Aorta (tissue), 5 donors: Measurements from ENCODE around the gene AMOTL1. TPM values are rescaled to one million over a fixed set of nuclear protein-coding genes. Genes with fewer than 3 reads are reported as not detected.

Experiments
- ATAC-seq: fragments of 200-7000 bp; cut with Tn5 transposase; one replicate; pipeline ENCODE4 v1.9.1; 2022; ENCODE audit warnings: moderate library complexity; ENCODE audit not compliant: low FRiP score
- DNase-seq, 2 donors: peaks; one replicate each; pipeline ENCODE4 v3.0.0-alpha.2; 2020
- H3K27ac ChIP-seq, 2 donors: one replicate each; pipeline ENCODE4 v1.5.1; 2013; ENCODE audit warnings: low read length in 2 of 2, mild to moderate bottlenecking in 2 of 2, moderate library complexity in 2 of 2, control low read depth in 1 of 2, inconsistent platforms in 1 of 2, low read depth in 1 of 2
- H3K27me3 ChIP-seq, 2 donors: one replicate each; pipeline ENCODE4 v1.6.1; 2013; ENCODE audit warnings: control low read depth in 1 of 2, low read length in 1 of 2, mild to moderate bottlenecking in 1 of 2, moderate library complexity in 1 of 2; ENCODE audit not compliant: insufficient read depth in 2 of 2, control insufficient read depth in 1 of 2
- H3K36me3 ChIP-seq, 2 donors: one replicate each; pipeline ENCODE4 v1.6.1; 2013; ENCODE audit warnings: control low read depth in 1 of 2, low read length in 1 of 2, mild to moderate bottlenecking in 1 of 2; ENCODE audit not compliant: insufficient read depth in 2 of 2, control insufficient read depth in 1 of 2
- H3K4me1 ChIP-seq, 2 donors: one replicate each; pipeline ENCODE4 v1.6.1; 2013; ENCODE audit warnings: low read length in 2 of 2, control low read depth in 1 of 2, mild to moderate bottlenecking in 1 of 2, moderate library complexity in 1 of 2; ENCODE audit not compliant: insufficient read depth in 2 of 2, control insufficient read depth in 1 of 2
- H3K4me3 ChIP-seq, 2 donors: one replicate each; pipeline ENCODE4 v1.5.1; 2013; ENCODE audit warnings: low read length in 2 of 2, control low read depth in 1 of 2, mild to moderate bottlenecking in 1 of 2
- H3K9me3 ChIP-seq: one replicate; pipeline ENCODE4 v1.6.1; 2013; ENCODE audit warnings: mild to moderate bottlenecking, low read length; ENCODE audit not compliant: control insufficient read depth
- WGBS, 2 donors: extraction: QIAGEN DNeasy Blood & Tissue Kit; methylation state at CpG; one replicate each; pipeline ENCODE4 v1.1.7; 2013; 5-methylcytosine and 5-hydroxymethylcytosine counted together
- intact Hi-C, 2 donors: fragments of 100-400 bp; cut with DNase I; formaldehyde crosslinking; loops; one replicate each; pipeline versions ENCODE4 v1.14.2 to v1.15.0; 2022
- polyA plus RNA-seq, 2 donors: library from polyadenylated mRNA; stranded (reverse); fragments of 200-250 nt; gene quantifications; one replicate each; pipeline ENCODE4 v1.2.3, GENCODE V29; 2013
- total RNA-seq, 2 donors: library from RNA; stranded (reverse); fragmentation: NEBNext Ultra II Directional; extraction: Animal tissue kit (Norgen Biotek cat#: 25700); gene quantifications; one replicate each; pipeline ENCODE4 v1.2.1, GENCODE V29; 2021
- donor health status: healthy with polysubstance abuse.
- donor health status: Bipolar disorder and iron deficiency.
- donor health status: DM: no; HTN: no; CAD: no.
- donor health status: DM: no; HTN: no; CAD: no.
- donor health status: DM: yes; HTN: yes; CAD: no.

AMOTL1 gene
- total and polyA plus RNA-seq, 4 donors = 12.5 to 78.5 (median 39.6) TPM

- intact Hi-C loops = no loop called here
- ATAC-seq = no peak
- Histone ChIP-seq H3K27me3 (no peaks in the 10 kb centered on the region), H3K4me3 (no peak overlapping the region), H3K27ac (no peak overlapping the region), H3K36me3 (peaks cover 0 to 7% of the 10 kb centered on the region in 2 donors), H3K9me3 (no peaks in the 10 kb centered on the region), H3K4me1 (no peaks in the 10 kb centered on the region)
- 77 to 80% methylated on average over 9 of the region's 9 CpGs for WGBS, 2 donors
- no peak for DNase-seq
These were observed 93.2 kb downstream of the AMOTL1 start for GRCh38 chr11:94861306-94861845.

- intact Hi-C loops = no loop called here
- H3K36me3 ChIP-seq = peaks cover 3 to 4% of the 10 kb centered on the region in 2 donors
- no peak overlapping the region for H3K27ac ChIP-seq
These were observed 95.0 kb downstream of the AMOTL1 start for GRCh38 chr11:94862926-94863880.

DNA sequence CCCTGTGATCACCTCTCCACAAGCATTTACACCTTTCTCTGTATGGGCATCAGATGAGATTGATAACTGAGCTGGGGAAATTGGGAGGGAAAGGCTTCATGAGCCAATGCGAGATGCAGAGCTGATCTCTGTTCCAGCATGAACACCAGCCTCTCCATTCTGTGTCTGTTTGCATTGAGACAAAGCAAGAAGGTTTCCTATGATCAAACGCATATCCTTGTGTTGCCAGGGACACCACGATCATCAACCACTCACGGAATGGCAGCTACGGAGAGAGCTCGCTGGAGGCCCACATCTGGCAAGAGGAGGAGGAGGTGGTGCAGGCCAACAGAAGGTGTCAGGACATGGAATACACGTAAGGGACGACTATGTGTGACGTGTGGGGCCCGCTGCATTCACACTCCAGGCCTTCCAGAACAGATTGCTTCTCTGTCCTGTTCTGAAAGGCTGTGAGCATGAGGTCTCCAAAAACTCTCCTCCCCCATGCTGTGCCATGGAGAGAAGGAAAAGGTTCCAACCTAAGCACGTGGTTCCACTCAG is 96.4 kb downstream of the AMOTL1 start:
- H3K27ac ChIP-seq = no peak overlapping the region
- 84 to 86% methylated on average over 11 of the region's 11 CpGs for WGBS, 2 donors
- H3K4me1 ChIP-seq = no peaks in the 10 kb centered on the region
- intact Hi-C loops = no loop called here
- ATAC-seq (no peak), DNase-seq (no peak)
- H3K4me3 ChIP-seq = no peak overlapping the region
- H3K9me3 ChIP-seq = no peaks in the 10 kb centered on the region
- no peaks in the 10 kb centered on the region for H3K27me3 ChIP-seq
- H3K36me3 ChIP-seq = peaks cover 5 to 11% of the 10 kb centered on the region in 2 donors

More at GRCh38 chr11:94862926-94863880, 95.0 kb downstream of the AMOTL1 start:
- no peaks in the 10 kb centered on the region for H3K4me1 ChIP-seq
- no peak for DNase-seq
- H3K9me3 ChIP-seq = no peaks in the 10 kb centered on the region
- no peaks in the 10 kb centered on the region for H3K27me3 ChIP-seq
- 83 to 85% methylated on average over 11 of the region's 11 CpGs for WGBS, 2 donors
- no peak for ATAC-seq
- H3K4me3 ChIP-seq = no peak overlapping the region

DNA sequence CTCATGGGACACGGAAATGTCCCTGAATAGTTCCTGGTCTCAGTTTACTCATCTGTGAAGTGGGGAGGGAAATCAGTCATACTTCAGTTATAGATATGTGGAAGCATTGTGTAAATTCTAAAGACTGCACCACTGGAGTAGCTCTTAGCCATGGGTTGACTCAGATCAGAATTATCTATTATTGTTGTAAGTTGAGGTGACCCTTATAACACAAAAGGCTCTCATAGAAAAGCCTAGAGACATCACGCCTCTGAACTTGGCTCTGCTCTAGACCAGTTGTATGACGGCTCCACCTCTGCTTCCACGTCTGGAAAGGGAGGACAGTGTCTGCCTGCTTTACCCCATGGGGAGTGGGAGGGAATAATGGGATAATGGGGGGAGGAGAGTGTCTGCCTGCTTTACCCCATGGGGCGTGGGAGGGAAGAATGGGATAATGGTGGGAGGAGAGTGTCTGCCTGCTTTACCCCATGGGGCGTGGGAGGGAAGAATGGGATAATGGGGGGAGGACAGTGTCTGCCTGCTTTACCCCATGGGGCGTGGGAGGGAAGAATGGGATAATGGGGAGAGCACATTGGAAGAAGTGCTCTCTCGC is 98.2 kb downstream of the AMOTL1 start:
- no peaks in the 10 kb centered on the region for H3K9me3 ChIP-seq
- no peak overlapping the region for H3K4me3 ChIP-seq
- intact Hi-C loops = no loop called here
- DNase-seq (no peak), ATAC-seq (no peak)
- no peaks in the 10 kb centered on the region for H3K4me1 ChIP-seq
- peaks cover 5 to 13% of the 10 kb centered on the region in 2 donors for H3K36me3 ChIP-seq
- 82 to 83% methylated on average over 8 of the region's 8 CpGs for WGBS, 2 donors
- H3K27me3 ChIP-seq = no peaks in the 10 kb centered on the region
- no peak overlapping the region for H3K27ac ChIP-seq

DNA sequence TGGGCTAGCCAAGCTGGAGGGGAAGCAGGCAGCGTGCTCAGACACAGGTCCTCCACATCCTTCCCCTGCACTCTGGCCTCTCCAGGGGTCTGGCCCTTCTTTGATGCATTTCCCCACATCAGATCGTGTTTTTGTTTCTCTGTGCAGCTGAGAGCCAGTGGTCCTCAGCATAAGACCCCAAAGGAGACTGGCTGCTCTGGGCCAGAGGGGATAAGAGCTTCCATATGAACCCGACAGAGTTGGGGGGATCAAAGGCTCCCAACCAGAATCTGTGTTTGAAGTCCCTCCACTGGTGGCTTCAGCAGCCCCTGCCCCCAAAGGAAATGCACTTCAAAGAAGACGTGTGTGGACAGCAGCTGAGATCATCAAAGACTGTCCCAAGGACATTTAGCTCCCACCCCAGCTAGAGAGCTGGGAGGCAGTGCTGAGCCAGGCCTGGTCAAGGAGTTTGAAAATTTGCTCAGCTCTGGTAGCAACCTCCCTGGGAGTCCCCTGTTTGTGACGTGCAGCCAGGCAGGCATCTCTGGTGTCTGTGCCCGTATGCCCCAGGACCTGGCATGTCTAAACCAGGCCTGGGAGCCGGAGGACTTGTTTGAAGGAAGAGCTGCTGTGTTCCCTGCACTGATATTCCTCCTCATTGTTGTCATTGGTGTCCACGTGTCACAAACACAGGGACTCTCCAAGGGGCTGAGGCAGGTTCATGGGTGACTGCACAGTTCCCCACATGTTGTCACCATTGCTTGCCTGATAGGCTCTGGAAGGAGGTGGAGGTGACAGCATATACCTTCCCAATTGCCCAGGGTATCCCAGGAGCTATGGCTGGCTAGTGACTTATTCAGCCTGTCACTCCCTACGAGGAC is 99.0 kb downstream of the AMOTL1 start:
- H3K4me1 ChIP-seq = no peaks in the 10 kb centered on the region
- H3K9me3 ChIP-seq = no peaks in the 10 kb centered on the region
- 69 to 72% methylated on average over 9 of the region's 9 CpGs for WGBS, 2 donors
- H3K27me3 ChIP-seq = no peaks in the 10 kb centered on the region
- intact Hi-C loops = no loop called here
- H3K4me3 ChIP-seq = no peak overlapping the region
- DNase-seq (no peak), ATAC-seq (peak; percentile 13)
- H3K36me3 ChIP-seq = peaks cover 5 to 15% of the 10 kb centered on the region in 2 donors
- no peak overlapping the region for H3K27ac ChIP-seq

- ATAC-seq (no peak), DNase-seq (no peak)
- intact Hi-C loops = no loop called here
- WGBS, 2 donors = 74 to 75% methylated on average over 5 of the region's 5 CpGs
- Histone ChIP-seq H3K36me3 (peaks cover 5 to 15% of the 10 kb centered on the region in 2 donors), H3K4me3 (no peak overlapping the region), H3K27me3 (no peaks in the 10 kb centered on the region), H3K27ac (no peak overlapping the region), H3K4me1 (no peaks in the 10 kb centered on the region), H3K9me3 (no peaks in the 10 kb centered on the region)
These were observed 100.3 kb downstream of the AMOTL1 start for GRCh38 chr11:94868468-94868867.

DNA sequence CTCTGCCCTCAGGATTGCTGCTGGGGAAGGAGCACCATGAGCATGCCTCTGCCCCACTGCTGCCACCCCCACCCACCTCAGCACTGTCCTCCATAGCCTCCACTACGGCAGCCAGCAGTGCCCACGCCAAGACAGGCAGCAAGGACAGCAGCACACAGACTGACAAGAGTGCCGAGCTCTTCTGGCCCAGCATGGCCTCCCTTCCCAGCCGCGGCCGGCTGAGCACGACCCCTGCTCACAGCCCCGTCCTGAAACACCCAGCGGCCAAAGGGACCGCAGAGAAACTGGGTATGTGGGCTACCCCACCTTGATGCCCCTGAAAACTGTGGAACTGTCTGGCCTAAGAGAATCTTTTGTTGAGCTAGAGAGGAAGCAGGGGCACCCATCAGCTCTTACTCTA is 101.0 kb downstream of the AMOTL1 start:
- ATAC-seq (no peak), DNase-seq (no peak)
- no peak overlapping the region for H3K4me3 ChIP-seq
- H3K9me3 ChIP-seq = no peaks in the 10 kb centered on the region
- peaks cover 0 to 5% of the 10 kb centered on the region in 2 donors for H3K4me1 ChIP-seq
- intact Hi-C loops = no loop called here
- 91% methylated on average over 10 of the region's 10 CpGs for WGBS, 2 donors
- peaks cover 5 to 15% of the 10 kb centered on the region in 2 donors for H3K36me3 ChIP-seq
- H3K27ac ChIP-seq = no peak overlapping the region
- H3K27me3 ChIP-seq = no peaks in the 10 kb centered on the region

GRCh38 chr11:94870422-94870821 is 102.3 kb downstream of the AMOTL1 start:
- intact Hi-C loops = no loop called here

More at GRCh38 chr11:94870422-94870821, 102.3 kb downstream of the AMOTL1 start:
- no peaks in the 10 kb centered on the region for H3K9me3 ChIP-seq
- peaks cover 0 to 5% of the 10 kb centered on the region in 2 donors for H3K4me1 ChIP-seq
- DNase-seq = no peak
- no peaks in the 10 kb centered on the region for H3K27me3 ChIP-seq
- no peak overlapping the region for H3K27ac ChIP-seq
- peaks cover 5 to 11% of the 10 kb centered on the region in 2 donors for H3K36me3 ChIP-seq
- ATAC-seq = no peak
- no peak overlapping the region for H3K4me3 ChIP-seq
- WGBS, 2 donors = 85 to 87% methylated on average over 5 of the region's 5 CpGs
